ENCODE results near the gene PPTC7. TPM values are rescaled to one million over a fixed set of nuclear protein-coding genes. Genes with fewer than 3 reads are reported as not detected.
A peak's percentile ranks its signal among the peaks of the same experiment; 100 is the strongest.

Gene PPTC7
- total and polyA plus RNA-seq, 7 donors, result 16.1 to 30.3 (median 21.0) TPM

DNA sequence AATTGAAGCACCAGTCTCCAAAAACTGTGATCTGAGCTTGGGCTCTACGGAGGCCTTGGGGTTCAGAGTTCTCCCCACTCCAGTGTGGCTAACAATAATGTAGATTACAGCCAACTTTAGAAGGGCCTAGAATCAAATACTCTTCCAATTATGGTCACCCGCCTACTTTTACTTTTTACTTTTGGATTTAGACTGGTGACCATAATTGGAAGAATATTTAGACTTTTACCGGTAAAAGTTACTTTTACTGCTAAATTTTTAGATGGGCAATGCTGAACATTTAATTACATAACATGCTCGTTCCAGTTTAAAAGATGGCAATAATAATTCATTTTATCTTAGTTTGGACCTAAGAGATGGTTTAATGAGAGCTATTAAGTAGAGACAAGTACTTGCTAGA lies 39.2 kb downstream of the PPTC7 start:
- Histone ChIP-seq H3K27ac (peak overlapping the region; percentile 82 to 88 (median 83)), H3K4me1 (peaks cover 0 to 72% (median 61%) of the 10 kb centered on the region in 4 donors), H3K27me3 (no peaks in the 10 kb centered on the region), H3K36me3 (peaks cover 0 to 14% (median 4%) of the 10 kb centered on the region in 4 donors), H3K9me3 (no peaks in the 10 kb centered on the region), H3K4me3 (no peak overlapping the region)
- 80 to 85% methylated on average over 4 of the region's 4 CpGs for WGBS, 2 donors
- DNase-seq, result no peak
- TF ChIP-seq EP300 (IDR thresholded peaks at IDR 0.05) (no peak), POLR2AphosphoS5 (IDR thresholded peaks at IDR 0.05) (no peak)
- TF ChIP-seq, protein P1, sequence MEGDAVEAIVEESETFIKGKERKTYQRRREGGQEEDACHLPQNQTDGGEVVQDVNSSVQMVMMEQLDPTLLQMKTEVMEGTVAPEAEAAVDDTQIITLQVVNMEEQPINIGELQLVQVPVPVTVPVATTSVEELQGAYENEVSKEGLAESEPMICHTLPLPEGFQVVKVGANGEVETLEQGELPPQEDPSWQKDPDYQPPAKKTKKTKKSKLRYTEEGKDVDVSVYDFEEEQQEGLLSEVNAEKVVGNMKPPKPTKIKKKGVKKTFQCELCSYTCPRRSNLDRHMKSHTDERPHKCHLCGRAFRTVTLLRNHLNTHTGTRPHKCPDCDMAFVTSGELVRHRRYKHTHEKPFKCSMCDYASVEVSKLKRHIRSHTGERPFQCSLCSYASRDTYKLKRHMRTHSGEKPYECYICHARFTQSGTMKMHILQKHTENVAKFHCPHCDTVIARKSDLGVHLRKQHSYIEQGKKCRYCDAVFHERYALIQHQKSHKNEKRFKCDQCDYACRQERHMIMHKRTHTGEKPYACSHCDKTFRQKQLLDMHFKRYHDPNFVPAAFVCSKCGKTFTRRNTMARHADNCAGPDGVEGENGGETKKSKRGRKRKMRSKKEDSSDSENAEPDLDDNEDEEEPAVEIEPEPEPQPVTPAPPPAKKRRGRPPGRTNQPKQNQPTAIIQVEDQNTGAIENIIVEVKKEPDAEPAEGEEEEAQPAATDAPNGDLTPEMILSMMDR (IDR thresholded peaks at IDR 0.05), result no peak
- intact Hi-C loops (cut with DNase I), result loop anchor here (5.0 kb wide), 1 partner anchor 38 kb away; the partner anchor contains the start of gene PPTC7

DNA sequence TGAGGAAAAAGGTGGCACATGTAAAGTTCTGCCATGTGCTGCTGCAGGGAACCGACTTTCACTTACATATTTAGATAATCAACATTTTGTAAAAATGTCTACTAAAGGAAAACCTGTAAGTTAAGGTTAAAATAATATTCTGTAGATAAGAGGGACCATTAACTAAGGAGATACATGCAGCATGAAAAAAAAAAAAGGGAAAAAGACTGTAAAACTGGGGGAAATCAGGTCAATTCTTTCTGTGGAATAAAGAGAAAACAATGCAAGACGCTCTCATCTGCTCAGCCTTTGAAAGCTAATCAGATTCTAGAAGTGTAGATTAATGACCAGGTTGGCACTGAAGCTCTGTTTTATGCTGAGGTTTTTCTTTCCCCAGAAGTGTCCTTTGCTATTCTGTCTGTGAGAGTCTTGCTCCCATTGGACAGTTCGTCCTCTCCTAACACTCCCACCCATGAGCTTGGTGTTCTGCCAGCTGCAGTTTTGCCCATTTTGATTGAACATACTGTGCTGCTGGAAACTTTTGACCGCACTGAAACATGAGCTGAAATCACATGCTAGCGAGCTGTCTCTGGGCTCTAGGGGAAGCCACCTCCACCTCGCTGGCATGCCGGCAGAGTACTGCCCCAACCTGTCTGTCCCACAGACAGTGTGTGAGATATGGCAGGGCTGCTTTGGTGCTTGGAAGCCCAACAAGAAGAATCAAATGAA lies 39.7 kb downstream of the PPTC7 start:
- peaks cover 0 to 20% (median 6%) of the 10 kb centered on the region in 4 donors for H3K36me3 ChIP-seq
- intact Hi-C loops (cut with DNase I), result loop anchor here (5.0 kb wide), 1 partner anchor 39 kb away; the partner anchor contains the start of gene PPTC7
- TF ChIP-seq, protein P1 (IDR thresholded peaks at IDR 0.05), result no peak
- TF ChIP-seq POLR2AphosphoS5 (IDR thresholded peaks at IDR 0.05) (peak; percentile 41 to 68 (median 53)), EP300 (IDR thresholded peaks at IDR 0.05) (peak in 1 of 4 donors; percentile 58)
- H3K9me3 ChIP-seq, result no peaks in the 10 kb centered on the region
- H3K4me3 ChIP-seq, result no peak overlapping the region
- DNase-seq, result peak; percentile 98
- no peaks in the 10 kb centered on the region for H3K27me3 ChIP-seq
- WGBS, 2 donors, result 35 to 69% methylated on average over 7 of the region's 7 CpGs
- peak overlapping the region; percentile 82 to 88 (median 83) for H3K27ac ChIP-seq
- peaks cover 0 to 68% (median 56%) of the 10 kb centered on the region in 4 donors for H3K4me1 ChIP-seq

DNA sequence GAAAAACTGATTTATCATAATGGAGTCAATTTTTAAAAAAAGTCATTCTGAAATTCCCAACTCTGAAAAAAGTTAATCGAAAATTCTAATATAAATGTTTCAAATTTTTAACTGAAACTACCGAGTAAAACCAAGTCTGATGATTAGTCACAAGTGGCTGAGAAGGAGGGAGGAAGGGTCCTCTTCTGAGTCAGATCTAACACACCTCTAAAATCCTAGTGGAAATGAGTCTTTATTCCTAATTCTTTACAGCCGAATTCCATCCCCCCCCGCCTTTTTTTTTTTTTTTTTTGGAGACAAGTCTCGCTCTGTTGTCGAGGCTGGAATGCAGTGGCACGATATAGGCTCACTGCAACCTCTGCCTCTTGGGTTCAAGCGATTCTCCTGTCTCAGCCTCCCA lies 43.1 kb downstream of the PPTC7 start:
- no peaks in the 10 kb centered on the region for H3K9me3 ChIP-seq
- 92 to 93% methylated on average over 8 of the region's 8 CpGs for WGBS, 2 donors
- H3K4me1 ChIP-seq, result peaks cover 0 to 70% (median 54%) of the 10 kb centered on the region in 4 donors
- no peak overlapping the region for H3K4me3 ChIP-seq
- H3K36me3 ChIP-seq, result peaks cover 0 to 36% (median 11%) of the 10 kb centered on the region in 4 donors
- H3K27ac ChIP-seq, result peak overlapping the region in 1 of 4 donors; percentile 88
- intact Hi-C loops (cut with DNase I), result loop anchor here (5.0 kb wide), 1 partner anchor 42 kb away; the partner anchor contains the start of gene PPTC7
- no peaks in the 10 kb centered on the region for H3K27me3 ChIP-seq
- no peak for TF ChIP-seq EP300 (IDR thresholded peaks at IDR 0.05)
- TF ChIP-seq, protein P1 (IDR thresholded peaks at IDR 0.05), result no peak
- no peak for TF ChIP-seq POLR2AphosphoS5 (IDR thresholded peaks at IDR 0.05)
- TF ChIP-seq POLR2A (IDR thresholded peaks at IDR 0.05), result no peak
- DNase-seq, result no peak

DNA sequence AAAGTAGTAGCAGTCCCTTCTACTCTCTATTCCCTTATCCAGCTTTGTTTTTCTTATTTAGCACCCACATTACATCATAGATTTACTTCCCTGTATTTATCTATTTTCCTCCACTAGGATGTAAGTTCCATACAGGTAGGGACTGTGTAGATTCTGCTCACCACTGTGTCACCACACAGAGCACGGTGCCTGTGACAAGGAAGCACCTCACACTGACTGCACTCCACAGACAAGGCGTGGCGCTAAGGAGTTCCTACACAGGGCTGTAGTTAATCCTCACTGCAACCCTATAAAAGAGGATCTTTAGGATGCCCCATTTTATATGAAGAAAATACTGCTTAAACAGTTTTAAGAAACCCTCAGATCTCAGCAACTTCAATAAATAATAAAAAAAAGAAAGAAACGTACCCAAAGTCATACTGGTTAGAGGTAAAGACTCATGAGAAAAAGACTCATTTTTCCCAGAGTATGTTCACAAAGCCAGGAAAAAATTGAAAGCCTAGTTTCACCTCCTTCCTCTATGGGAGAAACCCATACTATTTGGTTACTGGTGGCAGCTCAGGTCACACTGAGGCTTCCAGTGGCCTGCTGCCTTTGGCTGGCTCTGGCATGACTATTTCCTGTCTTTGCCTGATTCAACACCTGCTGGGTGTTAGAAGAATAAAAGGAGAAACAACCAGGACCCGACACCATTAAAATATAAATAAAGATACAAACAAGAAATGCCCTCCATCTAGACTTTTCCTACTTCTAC lies 44.1 kb downstream of the PPTC7 start:
- H3K9me3 ChIP-seq, result no peaks in the 10 kb centered on the region
- DNase-seq, result no peak
- no peak overlapping the region for H3K4me3 ChIP-seq
- no peaks in the 10 kb centered on the region for H3K27me3 ChIP-seq
- WGBS, 2 donors, result 32 to 71% methylated on average over 5 of the region's 5 CpGs
- TF ChIP-seq POLR2AphosphoS5 (IDR thresholded peaks at IDR 0.05), result no peak
- TF ChIP-seq EP300 (IDR thresholded peaks at IDR 0.05), result no peak
- TF ChIP-seq, protein P1 (IDR thresholded peaks at IDR 0.05), result no peak
- no peak for TF ChIP-seq POLR2A (IDR thresholded peaks at IDR 0.05)
- peaks cover 0 to 70% (median 52%) of the 10 kb centered on the region in 4 donors for H3K4me1 ChIP-seq
- peaks cover 0 to 36% (median 11%) of the 10 kb centered on the region in 4 donors for H3K36me3 ChIP-seq
- intact Hi-C loops (cut with DNase I), result no loop called here
- H3K27ac ChIP-seq, result peak overlapping the region; percentile 4 to 88 (median 74)

Data from sigmoid colon (tissue), 7 donors.